Measurements from ENCODE around the gene CYP2F1. TPM values are rescaled to one million over a fixed set of nuclear protein-coding genes. Genes with fewer than 3 reads are reported as not detected.

Gene CYP2F1
- total and polyA plus RNA-seq, 2 experiments from 2014 or later = 1.1 TPM; not detected in 1

GRCh38 chr19:41161903-41162302 is 47.7 kb downstream of the CYP2F1 start:
- no peak overlapping the region for H3K4me3 ChIP-seq
- Mint-ChIP-seq H3K36me3 (ENCODE audit: low read depth) (peaks cover 14% of the 10 kb centered on the region; the same call in 2 of the 3 replicates), H3K4me1 (peaks cover 3% of the 10 kb centered on the region; the same call in 2 of the 3 replicates), H3K27me3 (ENCODE audit: insufficient read depth, low read depth, poor library complexity) (no peaks in the 10 kb centered on the region), H3K27ac (no peak overlapping the region), H3K4me3 (no peak overlapping the region), H3K9me3 (peaks cover 8% of the 10 kb centered on the region; the same call in 2 of the 3 replicates)
- no peaks in the 10 kb centered on the region for H3F3A ChIP-seq (replicated peaks; ENCODE audit: low read depth)
- 0 out of 2 replicates have a peak, but pooled peaks cover 2% of the 10 kb centered on the region for H3K4me1 ChIP-seq (ENCODE audit: insufficient read depth)
- no peaks in the 10 kb centered on the region for H4K20me1 ChIP-seq (replicated peaks; ENCODE audit: insufficient read depth)
- no peaks in the 10 kb centered on the region for H3K79me2 ChIP-seq (replicated peaks; ENCODE audit: insufficient read depth)
- no peak overlapping the region for H3K4me2 ChIP-seq
- H2AFZ ChIP-seq = no peak overlapping the region
- H3K27ac ChIP-seq (ENCODE audit: low read depth) = no peak overlapping the region
- no peaks in the 10 kb centered on the region for H3K27me3 ChIP-seq (ENCODE audit: insufficient read depth)
- ATAC-seq (peak; percentile 89), DNase-seq (ENCODE audit: low spot score) (peak; percentile 84)
- no peaks in the 10 kb centered on the region for H3K36me3 ChIP-seq (ENCODE audit: insufficient read depth)
- H3K9me2 ChIP-seq (ENCODE audit: insufficient read depth) = no peaks in the 10 kb centered on the region
- TF ChIP-seq, protein P1, sequence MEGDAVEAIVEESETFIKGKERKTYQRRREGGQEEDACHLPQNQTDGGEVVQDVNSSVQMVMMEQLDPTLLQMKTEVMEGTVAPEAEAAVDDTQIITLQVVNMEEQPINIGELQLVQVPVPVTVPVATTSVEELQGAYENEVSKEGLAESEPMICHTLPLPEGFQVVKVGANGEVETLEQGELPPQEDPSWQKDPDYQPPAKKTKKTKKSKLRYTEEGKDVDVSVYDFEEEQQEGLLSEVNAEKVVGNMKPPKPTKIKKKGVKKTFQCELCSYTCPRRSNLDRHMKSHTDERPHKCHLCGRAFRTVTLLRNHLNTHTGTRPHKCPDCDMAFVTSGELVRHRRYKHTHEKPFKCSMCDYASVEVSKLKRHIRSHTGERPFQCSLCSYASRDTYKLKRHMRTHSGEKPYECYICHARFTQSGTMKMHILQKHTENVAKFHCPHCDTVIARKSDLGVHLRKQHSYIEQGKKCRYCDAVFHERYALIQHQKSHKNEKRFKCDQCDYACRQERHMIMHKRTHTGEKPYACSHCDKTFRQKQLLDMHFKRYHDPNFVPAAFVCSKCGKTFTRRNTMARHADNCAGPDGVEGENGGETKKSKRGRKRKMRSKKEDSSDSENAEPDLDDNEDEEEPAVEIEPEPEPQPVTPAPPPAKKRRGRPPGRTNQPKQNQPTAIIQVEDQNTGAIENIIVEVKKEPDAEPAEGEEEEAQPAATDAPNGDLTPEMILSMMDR (conservative IDR thresholded peaks at IDR 0.05; ENCODE audit: low read depth in 2 of 2) = peak; percentile 89 to 96
- TF ChIP-seq, protein P2, sequence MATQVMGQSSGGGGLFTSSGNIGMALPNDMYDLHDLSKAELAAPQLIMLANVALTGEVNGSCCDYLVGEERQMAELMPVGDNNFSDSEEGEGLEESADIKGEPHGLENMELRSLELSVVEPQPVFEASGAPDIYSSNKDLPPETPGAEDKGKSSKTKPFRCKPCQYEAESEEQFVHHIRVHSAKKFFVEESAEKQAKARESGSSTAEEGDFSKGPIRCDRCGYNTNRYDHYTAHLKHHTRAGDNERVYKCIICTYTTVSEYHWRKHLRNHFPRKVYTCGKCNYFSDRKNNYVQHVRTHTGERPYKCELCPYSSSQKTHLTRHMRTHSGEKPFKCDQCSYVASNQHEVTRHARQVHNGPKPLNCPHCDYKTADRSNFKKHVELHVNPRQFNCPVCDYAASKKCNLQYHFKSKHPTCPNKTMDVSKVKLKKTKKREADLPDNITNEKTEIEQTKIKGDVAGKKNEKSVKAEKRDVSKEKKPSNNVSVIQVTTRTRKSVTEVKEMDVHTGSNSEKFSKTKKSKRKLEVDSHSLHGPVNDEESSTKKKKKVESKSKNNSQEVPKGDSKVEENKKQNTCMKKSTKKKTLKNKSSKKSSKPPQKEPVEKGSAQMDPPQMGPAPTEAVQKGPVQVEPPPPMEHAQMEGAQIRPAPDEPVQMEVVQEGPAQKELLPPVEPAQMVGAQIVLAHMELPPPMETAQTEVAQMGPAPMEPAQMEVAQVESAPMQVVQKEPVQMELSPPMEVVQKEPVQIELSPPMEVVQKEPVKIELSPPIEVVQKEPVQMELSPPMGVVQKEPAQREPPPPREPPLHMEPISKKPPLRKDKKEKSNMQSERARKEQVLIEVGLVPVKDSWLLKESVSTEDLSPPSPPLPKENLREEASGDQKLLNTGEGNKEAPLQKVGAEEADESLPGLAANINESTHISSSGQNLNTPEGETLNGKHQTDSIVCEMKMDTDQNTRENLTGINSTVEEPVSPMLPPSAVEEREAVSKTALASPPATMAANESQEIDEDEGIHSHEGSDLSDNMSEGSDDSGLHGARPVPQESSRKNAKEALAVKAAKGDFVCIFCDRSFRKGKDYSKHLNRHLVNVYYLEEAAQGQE (IDR thresholded peaks at IDR 0.05; ENCODE audit: unreplicated experiment) = no peak
- TF ChIP-seq JUNB (IDR thresholded peaks at IDR 0.05; ENCODE audit: unreplicated experiment) (no peak), EZH2phosphoT487 (IDR thresholded peaks at IDR 0.05; ENCODE audit: unreplicated experiment) (no peak), STAT1 (IDR thresholded peaks at IDR 0.05; ENCODE audit: unreplicated experiment) (no peak), NANOG (IDR thresholded peaks at IDR 0.05; ENCODE audit: borderline replicate concordance) (no peak), ZNF114 (CRISPR knock-in tag; IDR thresholded peaks at IDR 0.05) (no peak)

DNA sequence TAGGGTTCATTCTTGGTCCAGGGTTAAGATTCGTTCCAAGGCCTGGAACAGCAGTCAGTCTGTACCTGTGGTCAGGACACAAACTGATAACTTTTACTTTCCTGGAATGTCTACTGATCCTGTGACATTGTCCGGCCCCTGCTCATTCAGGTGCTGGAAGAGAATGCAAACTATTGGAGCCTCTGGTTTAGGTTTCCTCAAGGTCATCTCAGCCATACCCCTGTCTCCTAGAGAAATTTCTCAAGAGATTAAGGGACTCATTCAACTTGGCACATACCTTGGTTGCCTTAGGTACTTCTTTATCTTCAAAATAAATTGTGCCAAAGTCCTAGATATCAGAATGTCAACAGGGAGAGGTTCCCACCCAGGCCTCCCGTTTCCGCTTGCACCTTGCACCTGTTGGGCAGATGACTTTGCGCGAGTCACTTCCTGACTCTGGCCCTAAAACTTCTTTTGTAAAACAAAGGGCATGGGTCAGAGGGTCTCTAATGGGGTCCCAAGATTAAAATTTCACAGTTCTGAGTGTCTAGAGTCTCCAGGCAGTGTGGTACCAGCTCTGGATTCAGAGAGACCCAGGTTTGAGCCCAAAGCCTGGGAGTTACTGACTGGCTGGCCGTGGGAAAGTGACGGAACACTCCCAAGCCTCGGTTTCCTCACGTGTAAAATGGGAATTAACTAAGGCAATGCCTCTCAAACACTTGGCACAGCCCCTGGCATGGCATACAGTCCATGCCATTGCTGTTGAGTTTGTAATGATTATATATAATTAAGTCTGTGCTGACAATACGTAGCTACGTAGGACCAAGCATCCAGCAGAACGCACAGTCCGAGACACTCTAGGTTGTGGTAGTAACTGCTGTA is 52.9 kb downstream of the CYP2F1 start:
- no peaks in the 10 kb centered on the region for H4K20me1 ChIP-seq (replicated peaks; ENCODE audit: insufficient read depth)
- H3K27me3 Mint-ChIP-seq (ENCODE audit: insufficient read depth, low read depth, poor library complexity) = peaks cover 1% of the 10 kb centered on the region
- H3K9me2 ChIP-seq (ENCODE audit: insufficient read depth) = no peaks in the 10 kb centered on the region
- DNase-seq (ENCODE audit: low spot score) = no peak
- no peak overlapping the region for H3K4me2 ChIP-seq
- no peaks in the 10 kb centered on the region for H3K79me2 ChIP-seq (replicated peaks; ENCODE audit: insufficient read depth)
- no peaks in the 10 kb centered on the region for H3K9me3 Mint-ChIP-seq
- H2AFZ ChIP-seq = no peak overlapping the region
- TF ChIP-seq ETS1 (IDR thresholded peaks at IDR 0.05) (no peak), EZH2phosphoT487 (IDR thresholded peaks at IDR 0.05; ENCODE audit: unreplicated experiment) (no peak), ZNF114 (CRISPR knock-in tag; IDR thresholded peaks at IDR 0.05) (no peak)
- H3K27me3 ChIP-seq (ENCODE audit: insufficient read depth) = no peaks in the 10 kb centered on the region
- 0 out of 2 replicates have a peak overlapping the region, but pooled peaks have one; percentile 50 for H3K27ac ChIP-seq (ENCODE audit: low read depth)
- H3K4me1 Mint-ChIP-seq = peaks cover 7% of the 10 kb centered on the region; the same call in 1 of the 3 replicates
- no peak for ATAC-seq
- peaks cover 5% of the 10 kb centered on the region; the same call in 1 of the 3 replicates for H3K36me3 Mint-ChIP-seq (ENCODE audit: low read depth)
- no peak overlapping the region for H3K27ac Mint-ChIP-seq
- no peaks in the 10 kb centered on the region for H3K36me3 ChIP-seq (ENCODE audit: insufficient read depth)
- H3K4me3 ChIP-seq = no peak overlapping the region
- H3F3A ChIP-seq (replicated peaks; ENCODE audit: low read depth) = no peaks in the 10 kb centered on the region
- 0 out of 2 replicates have a peak, but pooled peaks cover 7% of the 10 kb centered on the region for H3K4me1 ChIP-seq (ENCODE audit: insufficient read depth)
- no peak overlapping the region for H3K4me3 Mint-ChIP-seq

All from GM23338 (cell line).